GM12872 (cell line): Measurements from ENCODE around the gene ZNF791.

Experiments
- TF ChIP-seq, protein P1 (sequence below): IDR thresholded peaks from 3 replicates; pipeline ENCODE4 v1.5.1; 2011; ENCODE audit warnings: low read depth, mild to moderate bottlenecking, low read length, moderate library complexity; ENCODE audit not compliant: insufficient read depth

Gene ZNF791

DNA sequence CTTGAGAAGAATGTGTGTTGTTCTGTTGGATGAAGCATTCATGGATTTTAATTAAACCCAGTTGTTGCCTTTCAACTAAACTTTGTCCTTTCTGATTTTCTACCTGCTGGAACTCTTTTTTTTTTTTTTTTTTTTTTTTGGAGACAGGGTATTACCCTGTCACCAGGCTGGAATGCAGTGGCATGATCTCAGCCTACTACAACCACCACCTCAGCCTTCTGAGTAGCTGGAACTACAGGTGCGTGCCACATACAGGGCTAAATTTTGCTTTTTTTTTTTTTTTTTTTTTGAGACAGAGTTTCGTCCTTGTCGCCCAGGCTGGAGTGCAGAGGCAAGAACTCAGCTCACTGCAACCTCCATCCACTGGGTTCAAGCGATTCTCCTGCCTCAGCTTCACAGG lies 6.9 kb downstream of the ZNF791 start:
- TF ChIP-seq, protein P1, sequence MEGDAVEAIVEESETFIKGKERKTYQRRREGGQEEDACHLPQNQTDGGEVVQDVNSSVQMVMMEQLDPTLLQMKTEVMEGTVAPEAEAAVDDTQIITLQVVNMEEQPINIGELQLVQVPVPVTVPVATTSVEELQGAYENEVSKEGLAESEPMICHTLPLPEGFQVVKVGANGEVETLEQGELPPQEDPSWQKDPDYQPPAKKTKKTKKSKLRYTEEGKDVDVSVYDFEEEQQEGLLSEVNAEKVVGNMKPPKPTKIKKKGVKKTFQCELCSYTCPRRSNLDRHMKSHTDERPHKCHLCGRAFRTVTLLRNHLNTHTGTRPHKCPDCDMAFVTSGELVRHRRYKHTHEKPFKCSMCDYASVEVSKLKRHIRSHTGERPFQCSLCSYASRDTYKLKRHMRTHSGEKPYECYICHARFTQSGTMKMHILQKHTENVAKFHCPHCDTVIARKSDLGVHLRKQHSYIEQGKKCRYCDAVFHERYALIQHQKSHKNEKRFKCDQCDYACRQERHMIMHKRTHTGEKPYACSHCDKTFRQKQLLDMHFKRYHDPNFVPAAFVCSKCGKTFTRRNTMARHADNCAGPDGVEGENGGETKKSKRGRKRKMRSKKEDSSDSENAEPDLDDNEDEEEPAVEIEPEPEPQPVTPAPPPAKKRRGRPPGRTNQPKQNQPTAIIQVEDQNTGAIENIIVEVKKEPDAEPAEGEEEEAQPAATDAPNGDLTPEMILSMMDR: no peak

DNA sequence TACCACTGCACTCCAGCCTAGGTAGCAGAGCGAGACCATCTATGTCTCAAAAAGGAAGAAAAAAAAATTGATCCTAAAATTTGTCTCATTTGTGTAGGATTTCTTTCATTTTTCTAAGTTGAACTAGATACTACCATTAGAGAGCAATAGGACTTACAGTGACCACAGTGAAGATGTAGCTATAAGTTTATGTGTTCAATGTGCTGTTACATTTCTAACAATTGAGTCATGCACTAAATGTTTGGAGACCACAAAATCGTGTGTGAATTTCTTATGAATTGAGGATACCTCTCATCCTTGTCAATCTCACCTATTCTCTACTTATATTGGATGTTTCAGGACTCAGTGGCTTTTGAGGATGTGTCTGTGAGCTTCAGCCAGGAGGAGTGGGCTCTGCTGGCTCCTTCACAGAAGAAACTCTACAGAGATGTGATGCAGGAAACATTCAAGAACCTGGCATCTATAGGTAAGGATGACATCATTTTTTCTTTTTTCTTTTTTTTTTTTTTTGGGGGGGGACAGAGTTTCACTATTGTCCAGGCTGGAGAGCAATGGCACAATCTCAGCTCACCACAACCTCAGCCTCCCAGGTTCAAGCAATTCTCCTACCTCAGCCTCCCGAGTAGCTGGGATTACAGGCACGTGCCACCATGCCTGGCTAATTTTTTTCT lies 12.8 kb downstream of the ZNF791 start:
- TF ChIP-seq, protein P1: no peak

- TF ChIP-seq, protein P1: no peak
These were observed 16.2 kb downstream of the ZNF791 start for GRCh38 chr19:12626958-12627357.

GRCh38 chr19:12628040-12629022 lies 17.6 kb downstream of the ZNF791 start:
- TF ChIP-seq, protein P1: no peak

- TF ChIP-seq, protein P1: no peak
These were observed 18.5 kb downstream of the ZNF791 start for GRCh38 chr19:12629215-12629614.

- TF ChIP-seq, protein P1: no peak
These were observed 25.9 kb downstream of the ZNF791 start for GRCh38 chr19:12636631-12637030.

DNA sequence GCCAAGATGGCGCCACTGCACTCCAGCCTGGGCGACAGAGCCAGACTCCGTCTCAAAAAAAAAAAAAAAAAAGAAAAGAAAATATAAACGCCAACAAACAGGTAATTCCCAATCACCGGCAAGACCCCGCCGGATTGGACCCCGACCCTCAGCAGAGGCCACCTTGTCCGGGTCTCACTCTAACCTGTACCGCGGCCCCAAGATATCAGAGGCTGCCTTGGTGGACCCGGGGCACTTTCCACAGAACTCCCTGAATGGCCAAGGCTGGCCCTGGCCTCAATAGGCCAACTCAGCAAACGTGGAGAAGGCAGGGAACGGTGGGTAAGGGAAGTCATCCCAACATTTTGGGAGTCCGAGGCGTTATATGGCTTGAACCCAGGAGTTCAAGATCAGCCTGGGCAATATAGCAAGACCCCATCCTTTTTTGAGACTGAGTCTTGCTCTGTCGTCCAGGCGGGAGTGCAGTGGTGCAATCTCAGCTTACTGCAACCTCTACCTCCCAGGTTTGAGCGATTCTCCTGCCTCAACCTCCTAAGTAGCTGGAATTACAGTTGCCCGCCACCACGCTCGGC lies 28.0 kb downstream of the ZNF791 start:
- TF ChIP-seq, protein P1: no peak
